Measurements from ENCODE around the gene ACER2. TPM values are rescaled to one million over a fixed set of nuclear protein-coding genes. Genes with fewer than 3 reads are reported as not detected.
"Not testable (repeated sequence)": the region's sequence is repeated elsewhere in the genome, so short reads cannot be mapped to it uniquely, and the experiment has no call there.

The ACER2 gene
- total RNA-seq, 6 experiments from 2014 or later: 1.8 to 9.1 (median 3.7) TPM

DNA sequence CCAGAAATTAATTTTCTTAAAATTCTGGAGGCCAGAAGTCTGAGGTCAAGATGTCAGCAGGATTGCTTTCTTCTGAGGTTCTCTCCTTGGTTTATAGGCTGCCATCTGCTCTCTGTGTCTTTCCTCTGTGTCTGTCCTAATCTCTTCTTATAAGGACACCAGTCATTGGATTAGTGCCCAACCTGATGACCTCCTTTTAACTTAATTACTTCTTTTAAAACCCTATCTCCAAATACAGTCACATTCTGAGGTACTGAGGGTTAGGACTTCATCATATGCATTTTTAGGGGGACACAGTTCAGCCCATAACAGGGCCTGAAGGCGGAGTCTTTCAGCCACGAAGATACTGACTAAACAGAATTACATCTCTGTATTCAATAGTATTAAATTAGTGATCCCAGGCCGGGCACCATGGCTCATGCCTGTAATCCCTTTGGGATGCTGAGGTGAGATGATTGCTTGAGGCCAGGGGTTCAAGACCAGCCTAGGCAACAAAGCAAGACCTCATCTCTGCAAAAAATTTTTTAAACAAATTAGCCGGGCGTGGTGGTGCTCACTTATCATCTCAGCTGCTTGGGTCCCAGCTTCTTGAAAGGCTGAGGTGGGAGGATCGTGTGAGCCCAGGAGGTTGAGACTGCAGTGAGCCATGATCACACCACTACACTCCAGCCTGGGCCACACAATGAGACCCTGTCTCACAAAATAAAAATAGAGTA, 22.9 kb upstream of the ACER2 start:
- Histone ChIP-seq H3K4me1 (no peaks in the 10 kb centered on the region), H3K27ac (peak overlapping the region in 2 of 3 donors; percentile 20 to 39), H3K4me3 (no peak overlapping the region), H3K27me3 (no peaks in the 10 kb centered on the region), H3K36me3 (no peaks in the 10 kb centered on the region), H3K9me3 (no peaks in the 10 kb centered on the region)
- DNase-seq (no peak), ATAC-seq (no peak)
- no peak for TF ChIP-seq POLR2A (IDR thresholded peaks at IDR 0.05)
- TF ChIP-seq, protein P1, sequence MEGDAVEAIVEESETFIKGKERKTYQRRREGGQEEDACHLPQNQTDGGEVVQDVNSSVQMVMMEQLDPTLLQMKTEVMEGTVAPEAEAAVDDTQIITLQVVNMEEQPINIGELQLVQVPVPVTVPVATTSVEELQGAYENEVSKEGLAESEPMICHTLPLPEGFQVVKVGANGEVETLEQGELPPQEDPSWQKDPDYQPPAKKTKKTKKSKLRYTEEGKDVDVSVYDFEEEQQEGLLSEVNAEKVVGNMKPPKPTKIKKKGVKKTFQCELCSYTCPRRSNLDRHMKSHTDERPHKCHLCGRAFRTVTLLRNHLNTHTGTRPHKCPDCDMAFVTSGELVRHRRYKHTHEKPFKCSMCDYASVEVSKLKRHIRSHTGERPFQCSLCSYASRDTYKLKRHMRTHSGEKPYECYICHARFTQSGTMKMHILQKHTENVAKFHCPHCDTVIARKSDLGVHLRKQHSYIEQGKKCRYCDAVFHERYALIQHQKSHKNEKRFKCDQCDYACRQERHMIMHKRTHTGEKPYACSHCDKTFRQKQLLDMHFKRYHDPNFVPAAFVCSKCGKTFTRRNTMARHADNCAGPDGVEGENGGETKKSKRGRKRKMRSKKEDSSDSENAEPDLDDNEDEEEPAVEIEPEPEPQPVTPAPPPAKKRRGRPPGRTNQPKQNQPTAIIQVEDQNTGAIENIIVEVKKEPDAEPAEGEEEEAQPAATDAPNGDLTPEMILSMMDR (IDR thresholded peaks at IDR 0.05): no peak
- intact Hi-C loops (cut with DNase I): no loop called here
- 76% methylated on average over 4 of the region's 6 CpGs for WGBS (ENCODE audit: insufficient coverage, low coverage, low lambda C conversion rate, missing lambda C conversion rate)

DNA sequence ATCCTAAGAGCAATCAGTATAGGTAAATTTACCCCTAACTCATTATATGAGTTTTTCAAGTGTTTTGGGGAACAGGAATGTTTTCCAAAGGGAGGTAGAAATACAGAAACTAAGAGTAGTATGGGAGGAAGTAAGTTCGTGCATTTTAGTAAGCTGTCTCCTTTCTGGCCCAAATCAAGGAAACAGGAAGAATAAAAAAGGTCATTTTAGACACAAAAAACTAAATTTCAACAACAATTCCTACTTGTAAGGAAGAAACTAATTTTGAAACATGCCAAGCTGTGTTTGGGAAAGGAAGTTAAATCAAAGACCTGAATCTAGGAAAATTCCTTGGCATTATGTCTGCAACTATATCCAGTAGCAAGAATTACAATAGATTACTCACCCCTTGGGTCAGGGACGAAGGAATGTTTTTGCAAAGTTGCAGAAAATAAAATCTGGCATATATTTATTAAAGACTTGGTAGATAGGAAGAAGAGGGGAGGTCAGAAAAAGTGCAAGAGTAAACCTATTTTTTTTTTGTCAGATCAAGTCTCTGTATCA, 22.2 kb upstream of the ACER2 start:
- Histone ChIP-seq H3K27me3 (no peaks in the 10 kb centered on the region), H3K4me1 (no peaks in the 10 kb centered on the region), H3K36me3 (no peaks in the 10 kb centered on the region), H3K4me3 (no peak overlapping the region), H3K27ac (peak overlapping the region in 2 of 3 donors; percentile 20 to 39), H3K9me3 (no peaks in the 10 kb centered on the region)
- WGBS (ENCODE audit: insufficient coverage, low coverage, low lambda C conversion rate, missing lambda C conversion rate): 49% methylated on average over 2 of the region's 2 CpGs
- DNase-seq: no peak
- ATAC-seq: peak; percentile 40 to 84 (median 59)
- intact Hi-C loops (cut with DNase I): no loop called here
- TF ChIP-seq, protein P1 (IDR thresholded peaks at IDR 0.05): no peak
- no peak for TF ChIP-seq POLR2A (IDR thresholded peaks at IDR 0.05)

GRCh38 chr9:19387317-19387716, 21.5 kb upstream of the ACER2 start:
- DNase-seq (no peak), ATAC-seq (peak in 1 of 4 donors; percentile 19)
- no peaks in the 10 kb centered on the region for H3K4me1 ChIP-seq
- no peak overlapping the region for H3K4me3 ChIP-seq
- WGBS (ENCODE audit: insufficient coverage, low coverage, low lambda C conversion rate, missing lambda C conversion rate): 55% methylated on average over 2 of the region's 2 CpGs
- H3K9me3 ChIP-seq: no peaks in the 10 kb centered on the region
- no peaks in the 10 kb centered on the region for H3K27me3 ChIP-seq
- H3K36me3 ChIP-seq: no peaks in the 10 kb centered on the region
- intact Hi-C loops (cut with DNase I): no loop called here
- H3K27ac ChIP-seq: no peak overlapping the region
- TF ChIP-seq, protein P1 (IDR thresholded peaks at IDR 0.05): no peak
- TF ChIP-seq POLR2A (IDR thresholded peaks at IDR 0.05): no peak

DNA sequence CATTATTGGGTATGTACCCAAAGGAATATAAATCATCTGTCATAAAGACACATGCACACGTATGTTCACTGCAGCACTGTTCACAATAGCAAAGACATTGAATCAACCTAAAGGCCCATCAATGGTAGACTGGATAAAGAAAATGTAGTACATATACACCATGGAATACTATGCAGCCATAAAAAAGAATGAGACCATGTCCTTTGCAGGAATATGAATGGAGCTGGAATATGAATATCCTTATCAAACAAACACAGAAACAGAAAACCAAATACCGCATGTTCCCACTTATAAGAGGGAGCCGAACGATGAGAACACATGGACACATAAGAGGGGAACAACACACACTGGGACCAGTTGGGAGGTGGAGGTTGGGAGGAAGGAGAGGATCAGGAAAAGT, 19.3 kb upstream of the ACER2 start:
- H3K9me3 ChIP-seq; H3K27me3 ChIP-seq; H3K27ac ChIP-seq; H3K4me1 ChIP-seq; ATAC-seq; H3K4me3 ChIP-seq; DNase-seq; intact Hi-C loops (cut with DNase I); H3K36me3 ChIP-seq: not testable (repeated sequence)
- WGBS (ENCODE audit: insufficient coverage, low coverage, low lambda C conversion rate, missing lambda C conversion rate): 93% methylated on average over 4 of the region's 4 CpGs

- TF ChIP-seq POLR2A (IDR thresholded peaks at IDR 0.05): no peak
- TF ChIP-seq, protein P1 (IDR thresholded peaks at IDR 0.05): no peak
- Histone ChIP-seq H3K36me3 (no peaks in the 10 kb centered on the region), H3K27ac (no peak overlapping the region), H3K4me1 (no peaks in the 10 kb centered on the region), H3K4me3 (no peak overlapping the region), H3K27me3 (no peaks in the 10 kb centered on the region), H3K9me3 (no peaks in the 10 kb centered on the region)
- DNase-seq (no peak), ATAC-seq (no peak)
- intact Hi-C loops (cut with DNase I): no loop called here
- WGBS (ENCODE audit: insufficient coverage, low coverage, low lambda C conversion rate, missing lambda C conversion rate): 8% methylated on average over 1 of the region's 1 CpG
These were observed 11.0 kb upstream of the ACER2 start for GRCh38 chr9:19397845-19398244.

DNA sequence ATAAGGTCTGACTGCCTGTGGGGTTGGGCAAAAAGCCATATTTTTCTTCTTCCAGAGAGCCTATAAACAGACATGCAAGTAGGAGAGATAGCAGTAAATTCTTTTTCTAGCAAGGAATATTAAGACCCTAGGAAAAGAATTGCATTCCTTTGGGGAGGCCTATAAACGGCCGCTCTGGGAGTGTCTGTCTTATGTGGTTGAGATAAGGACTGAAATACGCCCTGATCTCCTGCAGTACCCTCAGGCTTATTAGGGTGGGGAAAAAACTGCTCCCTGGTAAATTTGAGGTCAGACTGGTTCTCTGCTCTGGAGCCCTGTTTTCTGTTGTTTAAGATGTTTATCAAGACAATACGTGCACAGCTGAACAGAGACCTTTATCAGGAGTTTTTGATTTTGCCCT, 5.6 kb upstream of the ACER2 start:
- H3K36me3 ChIP-seq; H3K4me3 ChIP-seq; DNase-seq; H3K27ac ChIP-seq; H3K27me3 ChIP-seq; intact Hi-C loops (cut with DNase I); H3K4me1 ChIP-seq; ATAC-seq; H3K9me3 ChIP-seq: not testable (repeated sequence)
- 11% methylated on average over 1 of the region's 4 CpGs for WGBS (ENCODE audit: insufficient coverage, low coverage, low lambda C conversion rate, missing lambda C conversion rate)
